ENCODE measurements around the gene CDC16.

DNA sequence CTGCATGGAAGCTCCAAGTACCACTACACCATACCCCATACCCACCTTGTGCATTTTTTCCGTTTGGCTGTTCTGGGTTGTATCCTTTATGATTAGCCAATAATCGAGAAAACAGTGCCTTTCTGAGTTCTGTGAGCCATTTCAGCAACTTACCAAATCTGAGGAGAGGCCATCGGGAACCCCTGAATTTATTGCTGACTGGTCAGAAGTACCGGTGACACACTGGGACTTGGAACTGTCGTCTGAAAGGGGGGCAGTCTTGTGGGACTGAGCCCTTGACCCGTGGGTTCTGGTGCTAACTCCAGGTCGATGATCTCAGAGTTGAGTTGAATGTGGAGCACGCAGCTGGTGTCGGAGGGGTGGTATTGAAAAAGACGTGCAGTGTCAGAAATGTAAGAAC lies 61.8 kb downstream of the CDC16 start:
- TF ChIP-seq EZH2phosphoT487 (IDR thresholded peaks at IDR 0.05; ENCODE audit: borderline replicate concordance, low read depth, low read length) = no peak
- TF ChIP-seq, protein P1, sequence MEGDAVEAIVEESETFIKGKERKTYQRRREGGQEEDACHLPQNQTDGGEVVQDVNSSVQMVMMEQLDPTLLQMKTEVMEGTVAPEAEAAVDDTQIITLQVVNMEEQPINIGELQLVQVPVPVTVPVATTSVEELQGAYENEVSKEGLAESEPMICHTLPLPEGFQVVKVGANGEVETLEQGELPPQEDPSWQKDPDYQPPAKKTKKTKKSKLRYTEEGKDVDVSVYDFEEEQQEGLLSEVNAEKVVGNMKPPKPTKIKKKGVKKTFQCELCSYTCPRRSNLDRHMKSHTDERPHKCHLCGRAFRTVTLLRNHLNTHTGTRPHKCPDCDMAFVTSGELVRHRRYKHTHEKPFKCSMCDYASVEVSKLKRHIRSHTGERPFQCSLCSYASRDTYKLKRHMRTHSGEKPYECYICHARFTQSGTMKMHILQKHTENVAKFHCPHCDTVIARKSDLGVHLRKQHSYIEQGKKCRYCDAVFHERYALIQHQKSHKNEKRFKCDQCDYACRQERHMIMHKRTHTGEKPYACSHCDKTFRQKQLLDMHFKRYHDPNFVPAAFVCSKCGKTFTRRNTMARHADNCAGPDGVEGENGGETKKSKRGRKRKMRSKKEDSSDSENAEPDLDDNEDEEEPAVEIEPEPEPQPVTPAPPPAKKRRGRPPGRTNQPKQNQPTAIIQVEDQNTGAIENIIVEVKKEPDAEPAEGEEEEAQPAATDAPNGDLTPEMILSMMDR (conservative IDR thresholded peaks at IDR 0.05; ENCODE audit: low read length) = no peak
